Measurements from ENCODE around the gene IKBKE.

IKBKE gene

DNA sequence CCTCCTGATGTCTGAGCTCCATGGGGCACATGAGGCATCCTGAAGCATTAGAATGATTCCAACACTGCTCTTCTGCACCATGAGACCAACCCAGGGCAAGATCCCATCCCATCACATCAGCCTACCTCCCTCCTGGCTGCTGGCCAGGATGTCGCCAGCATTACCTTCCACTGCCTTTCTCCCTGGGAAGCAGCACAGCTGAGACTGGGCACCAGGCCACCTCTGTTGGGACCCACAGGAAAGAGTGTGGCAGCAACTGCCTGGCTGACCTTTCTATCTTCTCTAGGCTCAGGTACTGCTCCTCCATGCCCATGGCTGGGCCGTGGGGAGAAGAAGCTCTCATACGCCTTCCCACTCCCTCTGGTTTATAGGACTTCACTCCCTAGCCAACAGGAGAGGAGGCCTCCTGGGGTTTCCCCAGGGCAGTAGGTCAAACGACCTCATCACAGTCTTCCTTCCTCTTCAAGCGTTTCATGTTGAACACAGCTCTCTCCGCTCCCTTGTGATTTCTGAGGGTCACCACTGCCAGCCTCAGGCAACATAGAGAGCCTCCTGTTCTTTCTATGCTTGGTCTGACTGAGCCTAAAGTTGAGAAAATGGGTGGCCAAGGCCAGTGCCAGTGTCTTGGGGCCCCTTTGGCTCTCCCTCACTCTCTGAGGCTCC is 26.0 kb downstream of the IKBKE start:
- no peak for DNase-seq (ENCODE audit: low spot score)

DNA sequence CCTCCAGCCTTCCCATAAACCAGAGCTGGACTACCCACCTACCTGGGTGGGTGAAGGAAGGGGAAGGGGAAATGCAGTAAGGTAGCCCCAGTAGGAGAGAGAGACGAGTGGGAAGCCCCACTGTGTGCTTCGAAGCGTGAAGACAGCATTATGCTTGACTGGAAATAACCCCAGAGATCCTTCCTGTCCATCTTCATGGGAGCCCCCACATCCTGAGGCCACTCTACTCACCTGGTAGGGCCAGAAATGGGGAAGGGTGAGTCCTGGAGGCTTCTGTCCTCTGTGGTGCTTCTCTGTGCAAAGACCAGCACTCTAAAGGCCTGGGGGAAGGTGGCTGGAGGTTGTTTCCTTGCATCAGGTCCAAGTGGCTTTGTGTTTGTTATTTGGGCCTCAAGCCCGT is 27.1 kb downstream of the IKBKE start:
- no peak for DNase-seq (ENCODE audit: low spot score)

DNA sequence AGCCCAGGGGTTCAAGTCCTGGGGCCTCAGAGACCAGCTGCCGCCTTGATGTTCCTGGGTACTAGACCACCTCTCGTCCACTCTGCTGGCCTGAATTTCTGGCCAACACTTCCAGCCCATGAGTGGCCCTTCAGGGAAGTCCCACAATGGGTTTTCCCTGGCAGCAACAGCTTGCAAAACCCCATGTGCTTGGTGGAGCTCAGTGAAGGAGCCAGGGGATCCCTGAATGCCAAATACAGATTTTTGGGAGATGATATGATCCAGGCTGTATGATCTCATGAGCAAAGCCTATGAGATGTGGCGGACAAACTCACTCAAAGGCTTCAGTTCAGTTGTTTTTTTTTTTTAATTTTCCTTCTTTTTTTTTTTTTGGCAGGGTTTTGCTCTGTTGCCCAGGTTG is 27.5 kb downstream of the IKBKE start:
- DNase-seq (ENCODE audit: low spot score): no peak

DNA sequence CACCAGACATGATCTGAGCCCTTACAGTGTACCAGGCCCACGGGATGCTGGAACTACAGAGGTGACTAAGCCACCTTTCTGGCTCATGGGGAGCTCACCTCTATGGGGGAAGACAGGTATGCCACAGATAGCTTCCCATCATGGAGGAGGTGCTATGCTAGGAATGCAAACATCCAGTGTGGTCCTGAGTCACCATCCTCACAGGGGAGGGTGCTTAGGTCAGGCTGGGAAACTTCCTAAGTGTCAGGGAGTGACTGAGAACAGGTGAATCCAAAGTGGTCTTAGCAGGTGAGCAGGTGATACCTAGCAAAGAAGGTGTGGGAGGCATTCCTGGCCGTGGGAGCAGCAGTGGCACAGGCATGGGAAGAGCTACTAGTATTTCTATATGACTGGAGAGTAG is 28.4 kb downstream of the IKBKE start:
- DNase-seq (ENCODE audit: low spot score): no peak

GRCh38 chr1:206500046-206500445 is 29.8 kb downstream of the IKBKE start:
- DNase-seq (ENCODE audit: low spot score): no peak

GRCh38 chr1:206501881-206502280 is 31.6 kb downstream of the IKBKE start:
- DNase-seq (ENCODE audit: low spot score): no peak

GRCh38 chr1:206502403-206502802 is 32.1 kb downstream of the IKBKE start:
- no peak for DNase-seq (ENCODE audit: low spot score)

DNA sequence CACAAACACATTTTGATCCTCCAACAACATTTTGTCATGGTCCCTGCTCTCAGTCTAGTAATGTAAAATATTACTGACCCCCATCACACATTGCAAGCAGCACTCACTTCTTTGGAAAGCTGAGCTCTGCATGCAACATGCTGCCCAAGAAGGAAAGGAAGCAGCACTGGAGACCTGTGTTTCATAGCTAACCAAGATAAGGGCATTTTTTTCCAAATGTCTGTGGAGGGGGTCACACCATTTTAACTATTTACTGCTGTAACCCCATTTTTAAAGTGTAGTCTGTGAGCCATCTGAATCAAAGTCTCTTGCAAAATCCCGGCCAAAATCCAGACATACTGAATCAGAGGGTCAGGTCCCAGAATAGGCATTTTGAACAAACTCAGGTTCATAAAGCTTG is 32.5 kb downstream of the IKBKE start:
- no peak for DNase-seq (ENCODE audit: low spot score)

GRCh38 chr1:206503591-206504362 is 33.5 kb downstream of the IKBKE start:
- peak; percentile 46 for DNase-seq (ENCODE audit: low spot score)

GRCh38 chr1:206504363-206504713 is 34.1 kb downstream of the IKBKE start:
- DNase-seq (ENCODE audit: low spot score): no peak

GRCh38 chr1:206505702-206506355 is 35.6 kb downstream of the IKBKE start:
- DNase-seq (ENCODE audit: low spot score): no peak

DNA sequence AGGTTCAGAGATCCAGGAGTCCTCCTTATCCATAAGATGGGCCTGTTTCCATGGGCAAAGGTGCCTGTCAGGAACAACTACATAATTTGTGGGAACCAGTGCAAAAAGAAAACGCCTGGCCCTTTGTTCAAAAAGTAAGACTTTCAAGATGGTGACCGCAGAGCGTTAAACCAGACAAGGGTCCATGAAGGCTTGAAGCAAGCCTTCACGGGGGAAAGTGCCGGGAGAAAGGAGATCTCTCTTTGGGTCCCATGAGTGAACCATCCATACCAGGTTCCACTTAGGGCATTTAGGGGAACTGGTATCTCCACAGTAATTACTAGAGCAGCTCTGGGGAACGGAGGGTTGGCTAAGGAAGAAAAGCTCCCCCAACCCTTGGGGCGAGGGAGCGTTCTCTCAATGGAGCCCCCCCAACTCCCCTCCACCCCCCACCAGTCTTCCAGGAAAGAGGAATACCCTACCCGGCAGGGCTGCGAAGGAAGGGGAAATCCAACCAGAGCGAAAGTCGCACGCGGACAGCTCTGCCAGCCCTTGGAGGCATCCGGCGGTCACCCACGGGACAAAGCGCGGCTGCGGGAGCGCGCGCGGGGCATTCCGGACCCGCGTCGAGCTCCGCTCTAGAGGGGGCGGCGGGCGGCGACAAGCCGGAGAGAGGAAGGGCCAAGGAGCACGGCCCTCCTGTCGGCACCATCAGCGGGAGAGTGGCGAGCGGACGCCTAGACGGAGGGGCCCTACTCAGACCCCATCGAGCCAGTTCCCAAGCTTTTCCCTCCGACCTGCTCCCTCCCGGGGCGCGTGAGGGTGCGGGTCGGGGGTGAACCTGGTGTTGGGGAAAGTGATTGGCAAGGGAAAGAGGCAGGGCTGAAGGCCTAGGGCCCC is 36.4 kb downstream of the IKBKE start:
- DNase-seq (ENCODE audit: low spot score): no peak

DNA sequence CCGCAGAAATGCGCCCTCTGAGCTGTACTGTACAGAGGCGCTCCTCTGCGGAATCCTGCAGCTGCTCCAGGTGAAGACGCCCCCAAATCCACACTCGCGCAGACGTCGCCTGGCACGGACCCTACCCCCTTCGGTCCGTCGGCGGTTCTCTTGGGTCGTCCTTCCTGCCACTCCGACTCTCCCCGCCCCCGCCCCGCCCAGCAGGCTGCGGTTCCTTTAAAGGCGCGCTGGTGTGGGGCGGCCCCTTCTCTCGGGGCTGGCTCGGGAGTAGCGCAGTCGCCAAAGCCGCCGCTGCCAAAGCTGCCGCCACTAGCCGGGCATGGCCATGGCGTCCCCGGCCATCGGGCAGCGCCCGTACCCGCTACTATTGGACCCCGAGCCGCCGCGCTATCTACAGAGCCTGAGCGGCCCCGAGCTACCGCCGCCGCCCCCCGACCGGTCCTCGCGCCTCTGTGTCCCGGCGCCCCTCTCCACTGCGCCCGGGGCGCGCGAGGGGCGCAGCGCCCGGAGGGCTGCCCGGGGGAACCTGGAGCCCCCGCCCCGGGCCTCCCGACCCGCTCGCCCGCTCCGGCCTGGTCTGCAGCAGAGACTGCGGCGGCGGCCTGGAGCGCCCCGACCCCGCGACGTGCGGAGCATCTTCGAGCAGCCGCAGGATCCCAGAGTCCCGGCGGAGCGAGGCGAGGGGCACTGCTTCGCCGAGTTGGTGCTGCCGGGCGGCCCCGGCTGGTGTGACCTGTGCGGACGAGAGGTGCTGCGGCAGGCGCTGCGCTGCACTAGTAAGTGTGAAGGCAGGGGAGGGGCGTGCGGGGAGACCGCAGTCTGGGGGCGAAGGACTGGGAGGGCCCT is 37.2 kb downstream of the IKBKE start, which contains the start of gene RASSF5:
Gene RASSF5 (plus strand): TSS at position 248 of the 846 bp plus-strand sequence. CDS start 72 bp downstream, at position 320.
- DNase-seq (ENCODE audit: low spot score): no peak

- DNase-seq (ENCODE audit: low spot score): no peak
Observed at GRCh38 chr1:206508130-206508889, 38.0 kb downstream of the IKBKE start.

GRCh38 chr1:206508956-206509355 is 38.7 kb downstream of the IKBKE start:
- DNase-seq (ENCODE audit: low spot score): no peak

- DNase-seq (ENCODE audit: low spot score): no peak
Observed at GRCh38 chr1:206509612-206510257, 39.5 kb downstream of the IKBKE start.

GRCh38 chr1:206510371-206510770 is 40.1 kb downstream of the IKBKE start:
- DNase-seq (ENCODE audit: low spot score): no peak

GRCh38 chr1:206511362-206512057 is 41.2 kb downstream of the IKBKE start:
- DNase-seq (ENCODE audit: low spot score): no peak
